Hepatocyte (in vitro differentiated cells): ENCODE results near the gene PCBP1. TPM values are rescaled to one million over a fixed set of nuclear protein-coding genes. Genes with fewer than 3 reads are reported as not detected.

Source experiments
- DNase-seq: peaks from one replicate; pipeline ENCODE4 v3.0.0-alpha.2; 2016; ENCODE audit warnings: low spot score
- H2AFZ ChIP-seq: fragments of 200-600 bp; sonication (generic); 2 replicates; pipeline ENCODE4 v1.6.0; 2016; ENCODE audit warnings: antibody characterized with exemption, mild to moderate bottlenecking
- H3K27ac ChIP-seq: fragments of 200-600 bp; sonication (generic); 2 replicates; pipeline ENCODE4 v1.5.1; 2016; ENCODE audit warnings: mild to moderate bottlenecking
- H3K27me3 ChIP-seq: fragments of 200-600 bp; sonication (generic); 2 replicates; pipeline ENCODE4 v1.6.1; 2016
- H3K36me3 ChIP-seq: fragments of 200-600 bp; sonication (generic); replicated peaks from 2 replicates; pipeline ENCODE4 v1.5.1; 2016; ENCODE audit warnings: low read depth; ENCODE audit not compliant: insufficient read depth
- H3K4me1 ChIP-seq: fragments of 200-600 bp; sonication (generic); 2 replicates; pipeline ENCODE4 v1.5.1; 2016; ENCODE audit warnings: mild to moderate bottlenecking, moderate library complexity; ENCODE audit not compliant: insufficient read depth
- H3K4me2 ChIP-seq: fragments of 200-600 bp; sonication (generic); 2 replicates; pipeline ENCODE4 v1.6.0; 2016
- H3K4me3 ChIP-seq: fragments of 200-600 bp; sonication (generic); 2 replicates; pipeline ENCODE4 v1.5.1; 2016; ENCODE audit warnings: mild to moderate bottlenecking
- H3K79me2 ChIP-seq: fragments of 200-600 bp; sonication (generic); 2 replicates; pipeline ENCODE4 v1.6.0; 2017; ENCODE audit warnings: mild to moderate bottlenecking
- H3K9me2 ChIP-seq: fragments of 200-600 bp; sonication (generic); replicated peaks from 2 replicates; pipeline ENCODE4 v1.6.0; 2017; ENCODE audit warnings: mild to moderate bottlenecking; ENCODE audit not compliant: insufficient read depth
- H3K9me3 ChIP-seq: fragments of 200-600 bp; sonication (generic); 2 replicates; pipeline ENCODE4 v1.5.1; 2016; ENCODE audit warnings: low read depth, mild to moderate bottlenecking
- H4K20me1 ChIP-seq: fragments of 200-600 bp; sonication (generic); 2 replicates; pipeline ENCODE4 v1.6.0; 2016; ENCODE audit warnings: mild to moderate bottlenecking; ENCODE audit not compliant: insufficient read depth, poor library complexity, severe bottlenecking
- CTCF ChIP-seq: fragments of 200-600 bp; sonication (generic); IDR thresholded peaks from 2 replicates; pipeline ENCODE4 v1.5.1; 2016; ENCODE audit warnings: antibody characterized with exemption, mild to moderate bottlenecking; ENCODE audit not compliant: poor library complexity
- EZH2 ChIP-seq: fragments of 200-600 bp; sonication (generic); IDR thresholded peaks from 2 replicates; pipeline ENCODE4 v1.6.1; 2016; ENCODE audit warnings: antibody characterized with exemption, mild to moderate bottlenecking, borderline replicate concordance
- EZH2phosphoT487 ChIP-seq: fragments of 200-600 bp; sonication (generic); IDR thresholded peaks from one replicate; pipeline ENCODE4 v1.6.1; 2018; ENCODE audit warnings: antibody characterized with exemption, mild to moderate bottlenecking, low read depth, moderate library complexity; ENCODE audit not compliant: unreplicated experiment, severe bottlenecking
- WGBS: methylation state at CpG from one replicate; pipeline ENCODE4 v1.1.6; 2016; ENCODE audit warnings: low lambda C conversion rate; ENCODE audit errors: missing lambda C conversion rate; 5-methylcytosine and 5-hydroxymethylcytosine counted together
- polyA plus RNA-seq: library from polyadenylated mRNA; unstranded; fragments of >200 nt; fragmentation: Nextera tagmentation; extraction: Ambion mirVana; gene quantifications from 2 replicates; pipeline ENCODE4 v1.2.1, GENCODE V29; 2016
- total RNA-seq: library from RNA; depleted of rRNA; stranded (reverse); fragments of >200 nt; gene quantifications from 2 replicates; pipeline ENCODE4 v1.2.3, GENCODE V29; 2014

Gene PCBP1
- total RNA-seq (88.5 and 97.1 TPM in 2 replicates), polyA plus RNA-seq (180 and 183 TPM in 2 replicates)

- WGBS: 1% methylated on average over 55 of the region's 94 CpGs
Observed at GRCh38 chr2:70086838-70087701, at the start of gene PCBP1. Gene PCBP1 (plus strand): TSS chr2:70087477. CDS start chr2:70087744, 267 bp downstream.

GRCh38 chr2:70039366-70039765 lies 47.9 kb upstream of the PCBP1 start:
- Histone ChIP-seq H2AFZ (no peak overlapping the region), H4K20me1 (no peaks in the 10 kb centered on the region), H3K79me2 (no peaks in the 10 kb centered on the region), H3K4me2 (no peak overlapping the region), H3K4me1 (peaks cover 14% of the 10 kb centered on the region), H3K9me2 (no peaks in the 10 kb centered on the region), H3K4me3 (no peak overlapping the region), H3K36me3 (no peaks in the 10 kb centered on the region), H3K27ac (no peak overlapping the region), H3K27me3 (no peaks in the 10 kb centered on the region), H3K9me3 (no peaks in the 10 kb centered on the region)
- 85% methylated on average over 2 of the region's 2 CpGs for WGBS
- no peak for TF ChIP-seq CTCF
- no peak for TF ChIP-seq EZH2
- TF ChIP-seq EZH2phosphoT487: no peak
- DNase-seq: no peak

More at GRCh38 chr2:70086838-70087701, at the start of gene PCBP1:
- H2AFZ ChIP-seq: peak within 1 kb of the TSS; percentile 97
- H3K4me2 ChIP-seq: peak within 1 kb of the TSS; percentile 93
- peaks cover 6% of the 10 kb centered on the region for H3K36me3 ChIP-seq
- no peaks in the 10 kb centered on the region for H3K9me2 ChIP-seq
- TF ChIP-seq EZH2phosphoT487 (no peak), EZH2 (no peak), CTCF (no peak)
- peaks cover 45% of the 10 kb centered on the region for H3K79me2 ChIP-seq
- no peaks in the 10 kb centered on the region for H3K9me3 ChIP-seq
- no peaks in the 10 kb centered on the region for H4K20me1 ChIP-seq
- peak; percentile 97 for DNase-seq
- no peaks in the 10 kb centered on the region for H3K27me3 ChIP-seq
- H3K4me1 ChIP-seq: peaks cover 36% of the 10 kb centered on the region
- peak within 1 kb of the TSS; percentile 100 for H3K27ac ChIP-seq
- H3K4me3 ChIP-seq: peak within 1 kb of the TSS; percentile 98

- H3K4me3 ChIP-seq: no peak overlapping the region
- WGBS: 86% methylated on average over 3 of the region's 3 CpGs
- TF ChIP-seq CTCF (no peak), EZH2phosphoT487 (no peak), EZH2 (no peak)
- H3K9me2 ChIP-seq: no peaks in the 10 kb centered on the region
- H3K27ac ChIP-seq: no peak overlapping the region
- no peak overlapping the region for H2AFZ ChIP-seq
- no peaks in the 10 kb centered on the region for H4K20me1 ChIP-seq
- no peaks in the 10 kb centered on the region for H3K36me3 ChIP-seq
- H3K27me3 ChIP-seq: no peaks in the 10 kb centered on the region
- no peak for DNase-seq
- no peaks in the 10 kb centered on the region for H3K4me1 ChIP-seq
- no peaks in the 10 kb centered on the region for H3K9me3 ChIP-seq
- no peaks in the 10 kb centered on the region for H3K79me2 ChIP-seq
- H3K4me2 ChIP-seq: no peak overlapping the region
Observed at GRCh38 chr2:70041663-70042062, 45.6 kb upstream of the PCBP1 start.
